Smooth muscle cell (in vitro differentiated cells): ENCODE results near the gene SORCS1. TPM values are rescaled to one million over a fixed set of nuclear protein-coding genes. Genes with fewer than 3 reads are reported as not detected.

Experiments
- DNase-seq: peaks from one replicate; lab custom pipeline; 2025; ENCODE audit not compliant: unreplicated experiment; lab: John Stamatoyannopoulos, UW
- H2AFZ ChIP-seq: fragments of 200-600 bp; sonication (generic); 2 replicates; pipeline ENCODE4 v1.6.0; 2016; ENCODE audit warnings: antibody characterized with exemption, low read depth, mild to moderate bottlenecking
- H3F3A ChIP-seq: fragments of 200-600 bp; sonication (generic); 2 replicates; pipeline ENCODE4 v1.6.0; 2017; ENCODE audit warnings: antibody characterized with exemption, low read depth
- H3K27ac ChIP-seq: fragments of 200-600 bp; sonication (generic); 2 replicates; pipeline ENCODE4 v1.5.1; 2016; ENCODE audit warnings: low read depth, mild to moderate bottlenecking
- H3K27me3 ChIP-seq: fragments of 200-600 bp; sonication (generic); 2 replicates; pipeline ENCODE4 v1.6.1; 2016; ENCODE audit warnings: low read depth, mild to moderate bottlenecking
- H3K36me3 ChIP-seq: fragments of 200-600 bp; sonication (generic); 2 replicates; pipeline ENCODE4 v1.5.1; 2016; ENCODE audit warnings: low read depth
- H3K4me1 ChIP-seq: fragments of 200-600 bp; sonication (generic); 2 replicates; pipeline ENCODE4 v1.5.1; 2016; ENCODE audit warnings: low read depth
- H3K4me2 ChIP-seq: fragments of 200-600 bp; sonication (generic); 2 replicates; pipeline ENCODE4 v1.6.0; 2016; ENCODE audit warnings: mild to moderate bottlenecking
- H3K4me3 ChIP-seq: fragments of 200-600 bp; sonication (generic); 2 replicates; pipeline ENCODE4 v1.5.1; 2016; ENCODE audit warnings: mild to moderate bottlenecking
- H3K79me2 ChIP-seq: fragments of 200-600 bp; sonication (generic); 2 replicates; pipeline ENCODE4 v1.6.0; 2016; ENCODE audit warnings: low read depth, mild to moderate bottlenecking
- H3K9ac ChIP-seq: fragments of 200-600 bp; sonication (generic); 2 replicates; pipeline ENCODE4 v1.6.0; 2016; ENCODE audit warnings: low read depth
- H3K9me3 ChIP-seq: fragments of 200-600 bp; sonication (generic); replicated peaks from 2 replicates; pipeline ENCODE4 v1.5.1; 2016; ENCODE audit warnings: low read depth
- H4K20me1 ChIP-seq: fragments of 200-600 bp; sonication (generic); 2 replicates; pipeline ENCODE4 v1.6.0; 2016; ENCODE audit warnings: low read depth
- WGBS: methylation state at CpG from one replicate; pipeline ENCODE4 v1.1.7; 2016; ENCODE audit warnings: low lambda C conversion rate; 5-methylcytosine and 5-hydroxymethylcytosine counted together
- polyA plus RNA-seq: library from polyadenylated mRNA; unstranded; fragments of >200 nt; fragmentation: Nextera tagmentation; extraction: Ambion mirVana; gene quantifications from 2 replicates; pipeline ENCODE4 v1.2.1, GENCODE V29; 2016
- total RNA-seq: library from RNA; depleted of rRNA; stranded (reverse); fragments of >200 nt; gene quantifications from 2 replicates; pipeline ENCODE4 v1.2.3, GENCODE V29; 2014
- TF ChIP-seq, protein P1 (sequence below): fragments of 200-600 bp; sonication (generic); IDR thresholded peaks from 2 replicates; pipeline ENCODE4 v1.5.1; 2017; ENCODE audit warnings: borderline replicate concordance, mild to moderate bottlenecking, antibody characterized with exemption; ENCODE audit not compliant: insufficient read depth, poor library complexity, severe bottlenecking

The SORCS1 gene
- total and polyA plus RNA-seq, 2 experiments from 2014 or later = 0.67 TPM; not detected in 1

GRCh38 chr10:106973716-106974115, 190.8 kb downstream of the SORCS1 start:
- Histone ChIP-seq H3K9me3 (no peaks in the 10 kb centered on the region), H3K79me2 (no peaks in the 10 kb centered on the region), H3K4me3 (no peak overlapping the region), H3K4me1 (no peaks in the 10 kb centered on the region), H3K27ac (no peak overlapping the region), H2AFZ (no peak overlapping the region), H3K9ac (no peak overlapping the region), H3K4me2 (no peak overlapping the region), H3F3A (no peaks in the 10 kb centered on the region), H3K36me3 (no peaks in the 10 kb centered on the region), H4K20me1 (no peaks in the 10 kb centered on the region), H3K27me3 (no peaks in the 10 kb centered on the region)
- DNase-seq = no peak
- TF ChIP-seq, protein P1, sequence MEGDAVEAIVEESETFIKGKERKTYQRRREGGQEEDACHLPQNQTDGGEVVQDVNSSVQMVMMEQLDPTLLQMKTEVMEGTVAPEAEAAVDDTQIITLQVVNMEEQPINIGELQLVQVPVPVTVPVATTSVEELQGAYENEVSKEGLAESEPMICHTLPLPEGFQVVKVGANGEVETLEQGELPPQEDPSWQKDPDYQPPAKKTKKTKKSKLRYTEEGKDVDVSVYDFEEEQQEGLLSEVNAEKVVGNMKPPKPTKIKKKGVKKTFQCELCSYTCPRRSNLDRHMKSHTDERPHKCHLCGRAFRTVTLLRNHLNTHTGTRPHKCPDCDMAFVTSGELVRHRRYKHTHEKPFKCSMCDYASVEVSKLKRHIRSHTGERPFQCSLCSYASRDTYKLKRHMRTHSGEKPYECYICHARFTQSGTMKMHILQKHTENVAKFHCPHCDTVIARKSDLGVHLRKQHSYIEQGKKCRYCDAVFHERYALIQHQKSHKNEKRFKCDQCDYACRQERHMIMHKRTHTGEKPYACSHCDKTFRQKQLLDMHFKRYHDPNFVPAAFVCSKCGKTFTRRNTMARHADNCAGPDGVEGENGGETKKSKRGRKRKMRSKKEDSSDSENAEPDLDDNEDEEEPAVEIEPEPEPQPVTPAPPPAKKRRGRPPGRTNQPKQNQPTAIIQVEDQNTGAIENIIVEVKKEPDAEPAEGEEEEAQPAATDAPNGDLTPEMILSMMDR = no peak
- 38% methylated on average over 1 of the region's 1 CpG for WGBS

DNA sequence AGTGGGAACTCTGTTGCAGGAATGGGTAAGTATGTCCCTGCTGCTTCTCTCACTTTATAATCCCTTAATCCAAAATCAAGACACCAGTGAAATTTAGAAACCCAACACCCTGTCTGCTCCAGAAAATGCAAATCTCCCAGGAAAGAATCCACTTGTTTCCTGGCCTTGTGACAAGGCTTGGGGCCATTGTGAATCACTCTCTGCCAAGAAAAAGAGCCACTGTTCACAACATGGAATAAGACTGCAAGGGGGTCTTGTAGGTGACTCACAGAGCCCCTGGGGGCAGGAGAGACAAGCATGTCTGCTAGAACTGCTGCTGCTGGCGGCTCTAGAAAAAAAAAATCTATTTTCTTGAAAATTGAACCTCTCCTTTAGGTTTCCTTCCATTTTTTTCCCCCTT, 191.2 kb downstream of the SORCS1 start:
- H2AFZ ChIP-seq = no peak overlapping the region
- no peaks in the 10 kb centered on the region for H3K27me3 ChIP-seq
- no peak overlapping the region for H3K4me2 ChIP-seq
- no peak overlapping the region for H3K27ac ChIP-seq
- H4K20me1 ChIP-seq = no peaks in the 10 kb centered on the region
- no peaks in the 10 kb centered on the region for H3F3A ChIP-seq
- no peak for DNase-seq
- no peaks in the 10 kb centered on the region for H3K9me3 ChIP-seq
- H3K4me3 ChIP-seq = no peak overlapping the region
- H3K36me3 ChIP-seq = no peaks in the 10 kb centered on the region
- WGBS = 40% methylated on average over 1 of the region's 1 CpG
- H3K79me2 ChIP-seq = no peaks in the 10 kb centered on the region
- H3K4me1 ChIP-seq = no peaks in the 10 kb centered on the region
- no peak overlapping the region for H3K9ac ChIP-seq
- TF ChIP-seq, protein P1 = no peak

DNA sequence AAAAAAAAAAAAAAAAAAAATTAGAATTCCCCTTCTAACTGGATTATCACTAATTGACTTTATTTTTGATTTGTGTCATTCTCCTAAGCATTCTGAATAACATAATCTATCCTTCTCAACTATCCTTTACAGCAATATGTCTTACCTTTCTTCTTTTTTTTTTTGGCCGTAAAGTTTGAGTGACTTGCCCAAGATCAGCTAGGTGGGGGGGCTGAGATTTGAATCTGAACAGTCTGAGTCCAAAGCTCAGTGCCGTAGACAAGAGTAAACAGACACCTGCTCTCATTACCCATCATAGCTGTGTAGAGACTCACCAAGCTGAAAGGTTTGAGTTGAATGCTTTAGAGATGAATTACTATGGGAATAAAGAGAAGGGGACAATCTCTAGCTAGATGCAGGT, 192.1 kb downstream of the SORCS1 start:
- Histone ChIP-seq H3K9ac (no peak overlapping the region), H3K27me3 (no peaks in the 10 kb centered on the region), H4K20me1 (no peaks in the 10 kb centered on the region), H3K4me2 (no peak overlapping the region), H3K36me3 (no peaks in the 10 kb centered on the region), H3K4me1 (no peaks in the 10 kb centered on the region), H2AFZ (no peak overlapping the region), H3K9me3 (no peaks in the 10 kb centered on the region), H3K79me2 (no peaks in the 10 kb centered on the region), H3K4me3 (no peak overlapping the region), H3K27ac (no peak overlapping the region), H3F3A (no peaks in the 10 kb centered on the region)
- WGBS = 88% methylated on average over 2 of the region's 2 CpGs
- no peak for DNase-seq
- TF ChIP-seq, protein P1 = no peak

DNA sequence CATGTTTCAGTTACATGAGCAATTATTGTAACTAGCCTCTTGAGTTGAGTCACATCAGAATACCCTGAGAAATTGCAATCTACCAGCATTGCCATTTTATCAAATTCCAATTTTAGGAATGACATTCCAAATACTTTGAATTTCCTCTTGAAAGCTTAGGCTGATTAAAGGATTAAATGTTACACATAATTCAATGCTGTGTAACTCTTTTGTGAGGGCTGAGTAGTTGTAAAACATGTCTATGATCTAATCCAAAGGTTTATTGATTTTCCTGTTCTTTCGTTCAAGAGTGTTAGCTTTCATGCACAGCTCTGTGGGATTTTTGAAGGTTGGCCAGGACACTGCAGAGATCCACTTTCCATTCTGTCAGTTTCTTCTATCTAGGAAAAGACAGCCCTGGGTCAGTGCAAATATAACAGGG, 193.1 kb downstream of the SORCS1 start:
- Histone ChIP-seq H2AFZ (no peak overlapping the region), H3K4me3 (no peak overlapping the region), H3K9me3 (no peaks in the 10 kb centered on the region), H3K27me3 (no peaks in the 10 kb centered on the region), H4K20me1 (no peaks in the 10 kb centered on the region), H3K36me3 (no peaks in the 10 kb centered on the region), H3K4me2 (peak overlapping the region; percentile 20), H3F3A (no peaks in the 10 kb centered on the region), H3K79me2 (no peaks in the 10 kb centered on the region), H3K9ac (no peak overlapping the region), H3K4me1 (no peaks in the 10 kb centered on the region), H3K27ac (no peak overlapping the region)
- DNase-seq = no peak
- TF ChIP-seq, protein P1 = no peak
- 17% methylated on average over 1 of the region's 1 CpG for WGBS
